ENCODE results near the gene HK2.
A peak's percentile ranks its signal among the peaks of the same experiment; 100 is the strongest.
"Not testable (repeated sequence)": the region's sequence is repeated elsewhere in the genome, so short reads cannot be mapped to it uniquely, and the experiment has no call there.

Gene HK2

DNA sequence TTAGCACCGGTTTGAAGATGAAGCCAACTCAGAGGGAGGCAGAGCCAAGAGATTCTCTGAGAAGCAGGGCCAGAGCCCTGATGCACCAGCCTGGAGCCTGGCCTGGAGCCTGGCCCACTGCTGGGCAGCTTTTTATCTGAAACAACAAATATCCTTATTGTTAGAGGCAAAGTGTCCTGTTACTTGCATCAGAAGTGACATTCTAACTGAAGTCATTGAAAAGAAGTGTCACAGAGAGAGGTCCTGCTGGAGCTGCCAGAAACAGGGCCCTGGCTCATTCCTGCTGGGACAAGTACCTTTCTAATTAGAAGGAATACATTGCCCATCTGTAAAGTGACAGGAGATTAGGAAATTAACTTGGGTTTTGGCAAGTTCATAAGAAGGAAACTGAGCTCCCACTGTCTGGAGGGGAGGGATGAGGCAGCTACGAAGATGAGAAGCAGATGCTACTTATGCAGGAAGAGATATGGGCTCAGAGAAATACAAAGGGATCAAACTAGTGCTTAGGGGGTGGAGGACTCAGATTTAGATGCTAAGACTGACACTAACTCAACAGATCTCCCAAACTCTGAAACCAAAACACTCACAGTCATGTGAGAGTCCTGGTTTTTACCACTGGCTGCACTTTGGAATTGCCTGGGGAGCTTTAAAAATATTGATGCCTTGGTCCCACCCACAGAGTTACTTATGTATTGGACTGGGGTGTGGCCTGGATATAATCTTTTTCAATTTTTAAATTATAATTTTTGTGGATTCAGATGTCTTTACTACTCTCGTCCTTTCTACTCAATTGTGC, 11.0 kb upstream of the HK2 start:
- TF ChIP-seq, protein P1, sequence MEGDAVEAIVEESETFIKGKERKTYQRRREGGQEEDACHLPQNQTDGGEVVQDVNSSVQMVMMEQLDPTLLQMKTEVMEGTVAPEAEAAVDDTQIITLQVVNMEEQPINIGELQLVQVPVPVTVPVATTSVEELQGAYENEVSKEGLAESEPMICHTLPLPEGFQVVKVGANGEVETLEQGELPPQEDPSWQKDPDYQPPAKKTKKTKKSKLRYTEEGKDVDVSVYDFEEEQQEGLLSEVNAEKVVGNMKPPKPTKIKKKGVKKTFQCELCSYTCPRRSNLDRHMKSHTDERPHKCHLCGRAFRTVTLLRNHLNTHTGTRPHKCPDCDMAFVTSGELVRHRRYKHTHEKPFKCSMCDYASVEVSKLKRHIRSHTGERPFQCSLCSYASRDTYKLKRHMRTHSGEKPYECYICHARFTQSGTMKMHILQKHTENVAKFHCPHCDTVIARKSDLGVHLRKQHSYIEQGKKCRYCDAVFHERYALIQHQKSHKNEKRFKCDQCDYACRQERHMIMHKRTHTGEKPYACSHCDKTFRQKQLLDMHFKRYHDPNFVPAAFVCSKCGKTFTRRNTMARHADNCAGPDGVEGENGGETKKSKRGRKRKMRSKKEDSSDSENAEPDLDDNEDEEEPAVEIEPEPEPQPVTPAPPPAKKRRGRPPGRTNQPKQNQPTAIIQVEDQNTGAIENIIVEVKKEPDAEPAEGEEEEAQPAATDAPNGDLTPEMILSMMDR (IDR thresholded peaks at IDR 0.05; ENCODE audit: low read depth, low read length, missing control alignments), result no peak
- no peak for DNase-seq (ENCODE audit: low read depth)
- no peak overlapping the region for H3K4me3 ChIP-seq (ENCODE audit: low read depth, low read length)

GRCh38 chr2:74824679-74825078, 9.2 kb upstream of the HK2 start:
- TF ChIP-seq, protein P1 (IDR thresholded peaks at IDR 0.05; ENCODE audit: low read depth, low read length, missing control alignments), result no peak
- no peak for DNase-seq (ENCODE audit: low read depth)
- no peak overlapping the region for H3K4me3 ChIP-seq (ENCODE audit: low read depth, low read length)

DNA sequence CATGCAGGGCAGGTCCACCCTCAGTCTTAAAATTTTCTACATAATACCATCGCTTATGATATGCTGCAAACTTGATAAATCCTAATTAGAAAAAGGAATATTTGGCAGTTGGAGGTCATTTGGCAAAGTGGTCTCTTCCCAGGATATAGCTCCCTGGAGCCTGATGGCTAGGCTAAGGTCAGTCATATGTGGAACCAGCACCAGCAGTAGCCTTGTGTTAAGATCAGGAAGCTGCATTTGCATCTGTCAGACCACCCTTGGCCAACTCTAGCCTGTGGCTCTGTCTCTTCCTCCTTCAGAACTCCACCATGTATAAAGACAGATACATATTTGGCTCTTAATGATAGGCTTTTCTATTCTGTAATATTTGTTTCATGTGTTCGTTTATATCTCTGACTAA, 5.4 kb upstream of the HK2 start:
- no peak overlapping the region for H3K4me3 ChIP-seq (ENCODE audit: low read depth, low read length)
- no peak for DNase-seq (ENCODE audit: low read depth)
- TF ChIP-seq, protein P1 (IDR thresholded peaks at IDR 0.05; ENCODE audit: low read depth, low read length, missing control alignments), result no peak

- H3K4me3 ChIP-seq (ENCODE audit: low read depth, low read length), result no peak overlapping the region
- TF ChIP-seq, protein P1 (IDR thresholded peaks at IDR 0.05; ENCODE audit: low read depth, low read length, missing control alignments), result no peak
- no peak for DNase-seq (ENCODE audit: low read depth)
Measured at GRCh38 chr2:74831693-74832530, 2.0 kb upstream of the HK2 start.

GRCh38 chr2:74834234-74834791, 386 bp downstream of the HK2 start:
- peak overlapping the region; percentile 66 for H3K4me3 ChIP-seq (ENCODE audit: low read depth, low read length)
- not testable (repeated sequence) for DNase-seq (ENCODE audit: low read depth)

DNA sequence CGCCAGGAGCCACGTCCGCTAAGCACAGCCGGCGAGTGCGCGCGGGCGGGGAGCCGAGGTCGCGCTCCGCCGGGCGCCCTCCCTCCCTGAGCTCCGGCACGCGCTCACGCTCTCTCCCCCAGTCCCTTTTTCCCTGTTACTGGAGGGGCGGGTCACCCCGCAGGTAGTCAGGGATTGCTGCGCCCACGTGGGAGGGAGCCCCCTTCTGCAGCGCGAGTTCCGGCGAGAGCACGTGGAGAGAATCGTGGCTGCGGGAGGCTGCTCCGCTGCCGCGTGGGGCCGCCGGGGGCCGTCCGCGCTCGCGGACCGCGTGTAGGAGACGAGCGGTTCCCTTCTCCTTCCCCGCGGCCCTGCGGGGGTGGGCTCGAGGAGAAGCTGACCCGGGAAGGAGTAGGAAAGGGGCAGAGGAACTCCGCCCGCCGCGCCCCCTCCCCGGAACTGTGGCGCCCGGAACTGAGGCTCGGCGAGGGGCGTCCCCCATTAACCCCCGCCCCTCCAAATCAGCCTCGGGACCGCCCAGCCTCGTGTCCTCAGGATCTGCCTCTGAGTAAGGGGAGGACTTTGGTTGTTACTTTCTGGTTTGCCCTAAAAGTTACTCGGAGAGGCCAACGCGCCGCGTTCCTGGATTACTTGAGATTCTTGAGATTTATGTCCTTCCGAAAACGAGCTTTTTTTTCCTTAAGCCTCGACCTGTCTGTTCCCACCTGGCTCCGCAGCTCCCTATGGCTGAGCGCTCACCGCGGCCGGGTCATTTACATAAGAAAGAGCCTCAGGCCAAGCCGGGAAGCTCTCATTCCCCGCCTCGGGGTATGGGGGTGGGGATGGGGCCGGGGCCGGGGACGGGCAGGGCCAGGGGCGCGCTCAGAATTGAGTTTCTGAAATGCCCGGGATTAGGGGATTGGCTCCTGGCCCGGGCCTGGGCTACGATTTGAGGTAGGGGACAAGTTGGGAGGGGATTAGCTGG, 1.1 kb downstream of the HK2 start:
- no peak for DNase-seq (ENCODE audit: low read depth)
- TF ChIP-seq, protein P1 (IDR thresholded peaks at IDR 0.05; ENCODE audit: low read depth, low read length, missing control alignments), result no peak

More for the DNA sequence above, 1.1 kb downstream of the HK2 start:
- H3K4me3 ChIP-seq (ENCODE audit: low read depth, low read length), result peak overlapping the region; percentile 66
